Kidney glomerular epithelial cell (primary cell): ENCODE results near the gene CIB4.

Source experiments
- DNase-seq: peaks from one replicate; lab custom pipeline; 2025; lab: John Stamatoyannopoulos, UW

CIB4 gene

DNA sequence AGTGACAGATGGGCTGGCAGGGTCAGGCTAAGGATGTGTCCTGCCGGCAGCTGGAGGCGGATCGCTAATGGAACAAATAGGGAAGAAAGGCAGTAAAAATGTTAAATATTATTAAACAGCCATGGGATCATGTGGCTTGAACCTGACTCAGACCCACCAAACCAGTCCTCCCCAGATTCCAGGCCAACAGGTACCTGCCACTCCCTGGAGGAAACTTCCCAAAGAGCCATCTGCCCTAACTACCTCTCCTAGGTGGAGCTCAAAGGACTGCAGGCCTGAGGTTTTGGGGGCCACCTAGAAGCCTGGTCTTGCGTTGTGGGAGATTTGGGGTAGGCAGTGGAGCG, 34.3 kb downstream of the CIB4 start:
- DNase-seq, result no peak

DNA sequence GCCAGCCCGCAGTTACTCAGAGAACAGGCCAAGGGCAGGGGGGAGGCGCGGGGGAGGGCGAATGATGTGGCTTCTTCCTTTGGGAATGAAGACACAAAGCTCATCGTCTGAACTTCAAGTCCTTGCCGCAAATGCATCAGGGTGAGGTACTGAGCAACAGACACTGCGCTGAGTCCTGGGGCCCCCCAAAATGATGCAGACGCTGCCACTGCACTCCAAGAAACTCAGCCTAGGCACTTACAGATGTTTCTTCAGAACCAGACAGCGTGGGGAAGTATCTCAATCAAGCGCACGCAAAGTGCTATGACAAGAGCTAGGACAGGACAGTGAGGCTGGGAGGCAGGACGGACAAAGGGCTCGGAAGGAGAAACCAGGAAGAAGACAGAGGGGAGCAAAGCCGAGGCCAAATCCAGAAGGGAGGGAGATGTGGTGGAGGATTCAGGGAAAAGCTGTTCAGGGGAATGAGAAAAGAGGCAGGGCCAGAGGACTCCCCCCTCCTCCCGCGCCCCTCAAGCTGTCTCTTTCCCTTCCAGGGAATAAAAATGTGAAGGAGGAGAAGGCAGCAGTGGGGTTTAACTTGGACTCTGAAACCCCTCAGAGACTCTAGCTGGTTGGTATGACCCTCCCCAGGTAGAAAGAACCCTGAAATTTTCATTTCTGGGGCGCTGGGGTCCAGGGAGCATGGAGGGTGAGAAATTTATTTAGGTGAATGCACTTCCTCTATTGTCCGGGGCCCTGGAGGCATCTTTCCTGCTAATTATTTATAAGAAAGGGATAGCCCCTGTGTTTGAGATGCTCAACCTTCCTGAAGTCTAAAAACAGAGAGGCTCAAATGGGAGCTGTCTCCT, 34.9 kb downstream of the CIB4 start:
- no peak for DNase-seq

DNA sequence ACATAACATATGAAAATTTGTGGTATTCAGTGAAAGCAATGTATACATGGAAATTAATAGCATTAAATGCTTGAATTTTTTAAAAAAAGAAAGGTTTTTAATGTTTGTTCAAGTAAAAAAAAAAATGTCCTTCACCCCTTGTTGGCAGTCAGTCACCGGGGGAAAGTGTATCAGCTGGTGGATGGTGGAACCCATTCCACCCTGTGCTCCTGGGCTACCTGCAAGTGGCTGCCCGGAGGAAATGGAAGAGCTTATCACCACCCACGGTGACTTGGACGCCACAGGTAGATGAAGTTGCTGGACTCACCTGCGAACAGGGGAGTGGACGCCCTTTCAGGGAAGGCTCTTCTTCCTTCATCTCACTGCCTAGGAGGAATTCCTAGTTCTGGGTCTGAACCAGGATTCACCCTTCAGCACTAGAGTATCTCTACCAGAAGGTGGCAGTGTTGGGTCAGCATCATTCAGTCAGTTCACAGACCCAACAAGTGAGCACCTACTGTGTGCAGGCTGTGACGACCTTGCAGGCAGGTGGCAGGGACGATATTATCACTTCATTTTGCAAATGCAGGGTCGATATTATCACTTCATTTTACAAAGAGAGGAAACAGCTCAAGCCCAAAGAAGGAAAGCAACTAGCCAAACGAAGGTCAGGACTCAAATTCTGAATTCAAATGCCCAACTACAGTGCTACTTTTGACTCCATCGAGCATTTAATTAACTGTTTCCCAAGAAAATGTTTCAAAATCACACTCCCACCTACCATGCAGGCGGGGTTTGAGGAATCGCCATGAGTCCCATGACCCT, 35.8 kb downstream of the CIB4 start:
- peak; percentile 47 for DNase-seq

DNA sequence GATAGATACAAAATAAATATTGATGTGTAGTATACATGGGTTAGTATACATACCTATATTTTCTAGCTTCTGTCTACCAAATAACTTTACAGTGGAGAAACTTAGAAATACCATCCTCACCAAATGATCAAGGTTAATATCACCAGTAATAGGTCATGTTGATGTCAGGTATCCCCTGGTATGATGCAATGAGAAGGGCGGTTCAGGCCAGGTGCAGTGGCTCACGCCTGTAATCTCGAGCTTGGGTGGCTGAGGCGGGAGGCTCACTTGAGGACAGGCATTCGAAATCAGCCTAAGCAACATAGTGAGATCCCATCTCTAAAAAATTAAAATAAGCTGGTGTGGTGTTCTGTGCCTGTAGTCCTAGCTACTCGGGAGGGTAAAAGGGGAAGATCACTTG, 38.6 kb downstream of the CIB4 start:
- DNase-seq, result no peak

DNA sequence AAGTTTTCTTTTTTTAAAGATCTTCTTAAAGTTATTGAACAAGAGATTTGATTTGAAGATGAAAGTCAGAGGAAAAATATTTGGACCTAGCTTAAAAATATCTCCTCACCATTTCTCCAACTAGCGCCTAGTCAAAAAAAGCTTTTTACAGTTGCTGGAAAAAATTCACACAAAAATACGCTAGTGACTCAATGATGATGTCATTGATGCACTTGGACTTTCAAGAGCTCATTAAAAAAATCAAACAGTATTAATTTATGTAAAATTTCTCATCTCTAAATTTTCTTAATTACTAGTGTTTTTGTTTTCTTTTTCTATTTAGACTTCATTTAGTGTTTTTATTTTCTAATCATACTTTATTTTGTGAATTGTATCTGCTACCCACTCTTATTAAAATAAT, 41.8 kb downstream of the CIB4 start:
- DNase-seq, result no peak

DNA sequence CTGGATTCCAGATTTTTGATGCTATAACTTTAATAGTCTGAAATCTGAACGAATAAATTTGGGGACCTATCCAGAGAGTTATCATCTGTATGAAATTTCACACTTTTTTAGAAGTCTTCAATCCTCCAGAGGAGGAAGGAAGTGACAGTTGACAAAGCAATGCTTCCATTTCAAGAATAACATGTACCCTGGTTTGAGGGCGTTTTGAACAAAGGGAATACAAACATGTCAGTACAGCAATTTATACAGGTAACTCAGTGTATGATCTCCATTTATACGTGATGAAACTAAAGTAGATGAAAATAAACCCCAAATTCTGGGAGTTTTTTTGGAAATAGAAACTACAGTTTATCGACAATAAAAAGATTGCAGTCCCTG, 42.2 kb downstream of the CIB4 start:
- no peak for DNase-seq

DNA sequence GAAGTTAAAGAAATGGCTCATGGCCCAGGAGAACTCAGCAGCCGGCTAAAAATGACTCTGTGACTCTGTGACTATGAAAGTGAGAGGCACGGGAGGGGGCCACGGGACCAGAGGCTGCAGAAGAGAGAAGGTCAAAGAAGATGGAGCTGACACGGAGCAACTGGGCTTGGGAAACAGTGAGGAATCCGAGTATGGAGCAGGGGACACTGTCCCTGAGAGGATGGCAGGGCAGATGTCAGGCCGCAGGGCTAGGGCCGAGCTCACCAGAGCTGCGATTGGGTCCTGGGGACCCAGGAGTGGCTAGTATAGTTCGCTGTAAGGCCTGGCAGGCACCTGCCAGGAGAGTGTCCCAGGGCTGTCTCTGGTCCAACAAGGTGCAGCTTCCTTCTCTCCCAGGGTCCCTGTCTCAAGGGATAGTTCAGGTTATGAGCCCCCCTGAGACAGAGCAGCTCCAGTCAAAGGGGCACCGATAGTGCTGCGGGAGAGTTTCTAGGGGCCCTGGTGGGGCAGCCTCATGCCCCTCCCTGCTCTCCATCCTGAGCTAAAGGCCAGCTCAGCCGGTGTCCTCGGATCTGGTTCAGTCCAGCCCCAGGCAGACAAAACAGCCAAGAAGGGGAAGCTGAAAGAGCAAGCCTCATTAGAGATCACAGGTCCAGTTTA, 42.7 kb downstream of the CIB4 start:
- no peak for DNase-seq

DNA sequence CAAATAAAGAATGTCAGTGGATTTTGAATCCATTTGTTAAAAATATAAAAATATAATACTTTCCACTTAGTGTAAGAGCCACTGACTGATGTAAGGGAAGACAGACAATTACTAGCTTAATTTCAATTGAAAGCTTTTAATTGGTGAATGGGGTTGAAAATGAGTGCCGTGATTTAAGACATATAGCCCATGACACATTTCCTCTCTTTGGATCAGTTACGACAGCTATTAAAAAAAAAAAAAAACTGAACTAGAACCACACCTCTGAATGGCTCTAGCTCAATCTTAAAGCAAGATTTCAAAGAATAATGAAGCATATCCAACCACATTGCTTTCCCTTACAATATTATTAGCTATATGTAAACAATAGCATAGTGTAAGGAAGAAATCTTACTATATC, 44.0 kb downstream of the CIB4 start:
- no peak for DNase-seq

DNA sequence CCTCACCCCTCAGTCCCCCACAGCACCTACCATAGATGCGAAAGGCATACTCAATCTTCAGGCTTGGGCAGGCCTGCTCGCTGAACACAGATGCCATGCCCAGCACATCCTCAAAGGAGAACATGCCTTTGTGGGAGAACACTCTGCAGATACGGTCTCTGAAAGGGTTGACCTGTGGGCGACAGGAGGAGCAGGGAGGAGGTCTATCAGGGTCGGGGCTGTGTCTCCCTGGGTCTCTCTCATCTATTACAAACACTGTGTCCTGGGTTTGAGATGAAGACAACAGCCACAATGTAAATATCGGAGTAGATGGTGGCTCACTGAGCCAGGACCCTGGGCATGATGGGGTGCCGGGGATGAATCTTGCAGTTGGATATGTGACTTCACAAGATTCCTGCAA, 46.0 kb downstream of the CIB4 start:
- DNase-seq, result no peak

DNA sequence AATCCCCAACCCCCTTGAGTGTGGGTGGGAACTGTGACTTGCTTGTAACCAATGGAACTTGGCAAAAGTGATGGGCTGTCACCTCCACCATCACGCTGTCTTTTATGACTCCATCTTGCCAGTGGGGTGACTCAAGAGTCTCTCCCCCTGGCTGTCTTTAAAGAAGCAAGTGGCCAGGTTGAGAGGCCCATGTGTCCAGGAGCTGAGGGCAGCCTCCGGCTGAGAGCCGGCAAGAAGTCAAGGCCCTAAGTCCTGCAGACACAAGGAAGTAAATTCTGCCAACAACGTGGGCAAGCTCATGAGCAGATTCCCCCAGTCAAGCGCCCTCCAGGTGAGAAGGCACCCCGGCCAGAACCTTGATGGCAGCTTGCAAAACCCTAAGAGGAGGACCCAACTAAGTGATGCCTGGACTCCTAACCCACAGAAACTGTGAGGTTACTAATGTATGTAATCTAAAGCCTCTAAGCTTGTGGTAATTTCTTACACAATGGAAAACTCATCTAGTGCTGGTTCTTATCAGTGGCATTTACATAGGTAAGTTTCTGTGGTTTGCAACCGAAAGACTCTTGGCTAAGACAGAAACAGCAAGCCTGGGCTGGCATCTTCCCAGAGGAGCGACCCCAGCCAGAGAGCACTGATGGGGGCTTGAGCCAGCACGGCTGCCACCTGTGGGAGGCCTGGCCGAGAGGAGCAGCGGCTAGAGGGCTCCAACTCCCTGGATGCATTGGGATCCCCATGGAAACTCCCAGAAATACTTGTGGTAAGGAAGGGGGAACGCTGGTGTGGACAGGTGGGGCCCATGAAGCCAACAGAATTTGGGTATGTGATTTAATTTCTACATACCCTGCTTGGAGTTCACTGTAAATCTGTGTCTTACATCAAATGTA, 49.3 kb downstream of the CIB4 start:
- no peak for DNase-seq

DNA sequence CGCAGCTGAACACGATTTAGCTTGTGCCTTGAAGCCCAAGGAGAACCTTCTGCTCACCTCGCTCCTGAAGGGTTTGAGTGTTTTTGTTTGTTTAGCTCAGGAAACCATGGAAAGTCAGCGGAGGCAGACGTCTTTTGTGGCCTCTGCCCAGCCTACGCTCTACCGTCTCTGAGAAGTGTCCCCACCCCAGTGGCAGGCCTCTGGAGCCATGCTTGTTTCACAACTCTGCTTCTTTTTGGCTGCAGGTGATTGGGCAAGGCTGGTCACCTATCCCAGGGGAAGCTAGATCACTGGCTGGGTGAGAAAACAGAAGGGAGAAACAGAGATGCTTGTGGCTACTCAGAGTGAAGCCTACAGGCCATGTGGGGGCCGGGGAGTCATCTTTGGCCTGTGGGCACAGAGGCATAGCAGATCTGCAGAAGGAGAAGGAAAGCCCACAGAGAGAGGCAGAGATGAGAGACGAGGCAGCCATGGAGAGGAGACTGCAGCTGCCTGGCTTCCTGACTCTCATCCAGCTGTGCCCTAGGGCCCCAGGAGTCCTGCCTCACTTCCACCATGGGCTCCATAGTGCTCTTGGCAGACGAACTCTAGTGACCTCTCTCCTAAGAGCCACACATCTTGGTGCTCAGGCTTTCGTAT, 50.1 kb downstream of the CIB4 start:
- DNase-seq, result no peak

DNA sequence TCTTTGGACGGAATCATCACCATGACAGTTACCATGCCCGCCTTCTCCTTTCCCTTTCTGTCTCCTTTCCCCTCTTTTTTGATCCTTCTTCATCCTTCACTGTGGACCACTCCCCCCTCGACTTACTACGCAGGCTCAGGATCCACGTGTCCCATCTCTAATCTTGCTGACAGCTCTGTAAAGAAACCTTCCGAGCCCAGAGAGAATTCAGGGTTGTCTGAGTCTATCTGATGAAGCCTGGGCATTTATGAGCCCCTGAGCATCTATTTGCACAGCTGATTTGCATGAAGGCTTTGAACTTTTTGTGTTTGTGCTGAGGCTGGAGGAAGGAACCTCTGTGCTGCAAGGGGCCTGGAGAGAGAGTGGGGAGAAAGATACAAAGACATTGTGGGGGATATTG, 50.7 kb downstream of the CIB4 start:
- DNase-seq, result no peak

DNA sequence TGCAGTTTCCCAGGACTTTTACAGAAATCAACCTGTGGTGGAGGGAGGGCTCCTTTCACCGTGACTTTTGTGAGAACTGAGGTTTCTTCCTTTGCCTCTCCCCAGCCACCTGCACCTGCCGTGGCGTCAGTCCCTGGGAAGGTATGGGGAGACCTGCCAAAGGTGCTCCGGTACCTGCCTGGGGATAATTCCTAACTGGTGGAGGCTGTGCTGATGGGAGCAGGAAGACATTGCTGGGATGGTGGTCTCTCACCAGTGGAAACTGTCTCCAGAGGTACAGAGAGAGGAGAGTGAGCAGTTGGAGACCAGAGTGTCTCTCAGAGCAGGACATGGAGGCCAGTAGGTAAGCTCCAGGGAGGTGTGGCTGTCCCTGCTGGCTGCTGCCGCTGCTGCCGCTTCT, 52.6 kb downstream of the CIB4 start:
- DNase-seq, result no peak

DNA sequence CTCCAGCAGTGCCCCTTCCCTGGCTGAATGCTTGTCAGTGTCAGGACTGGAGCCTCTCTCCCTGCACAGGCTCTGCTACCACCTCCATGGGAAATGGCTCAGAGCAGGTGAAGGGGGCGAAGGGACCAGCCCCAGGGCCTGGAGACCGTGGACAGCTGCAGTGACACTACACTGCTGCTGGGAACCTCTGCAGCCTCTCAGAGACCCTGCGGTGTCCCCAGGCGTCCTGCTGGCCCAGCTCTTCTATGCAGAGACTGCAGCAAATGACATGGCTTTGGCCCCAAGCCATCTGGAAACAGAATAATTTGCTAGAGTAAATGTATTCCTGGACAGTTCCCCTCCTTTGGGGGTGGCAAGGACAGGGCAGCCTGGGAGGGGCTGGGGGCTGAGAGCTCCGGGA, 53.2 kb downstream of the CIB4 start:
- DNase-seq, result no peak

DNA sequence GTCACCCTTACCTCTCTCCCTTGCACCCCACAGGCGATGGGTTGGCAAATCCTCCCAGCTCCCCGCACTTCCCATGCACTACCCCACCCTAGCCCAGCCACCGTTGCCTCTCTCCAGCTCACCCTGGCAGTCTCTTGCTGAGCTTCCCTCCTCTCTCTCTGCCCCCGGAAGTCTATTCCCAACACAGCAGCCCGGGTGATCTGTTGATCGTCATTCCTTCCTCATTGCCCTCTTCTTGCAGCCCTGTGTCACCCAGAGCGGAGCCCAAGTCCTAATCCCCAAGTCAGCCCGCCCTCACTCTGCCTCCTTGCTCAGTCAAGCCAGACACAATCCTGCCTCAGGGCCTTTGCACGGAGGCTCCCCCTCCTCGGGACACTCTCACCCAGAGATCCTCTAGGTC, 55.2 kb downstream of the CIB4 start:
- no peak for DNase-seq

DNA sequence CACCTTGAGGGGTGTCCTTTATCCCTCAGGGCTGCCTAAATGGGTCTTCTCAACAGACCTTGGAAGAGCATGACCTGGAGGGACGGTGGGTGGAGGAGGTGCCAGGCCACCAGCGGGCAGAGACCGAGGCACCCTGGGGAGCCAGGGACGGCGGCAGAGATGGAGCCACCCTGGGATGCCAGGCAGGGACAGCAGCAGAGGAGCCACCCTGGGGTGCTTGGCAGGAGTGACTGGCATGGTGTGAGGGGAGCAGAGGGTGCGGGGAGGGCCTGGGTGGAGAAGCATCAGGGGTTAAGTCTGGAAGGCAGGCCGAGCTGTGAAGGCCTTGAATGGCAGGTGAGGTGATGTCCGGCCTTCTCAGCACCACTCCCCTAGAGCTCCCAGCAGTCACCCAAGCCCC, 56.1 kb downstream of the CIB4 start:
- no peak for DNase-seq

DNA sequence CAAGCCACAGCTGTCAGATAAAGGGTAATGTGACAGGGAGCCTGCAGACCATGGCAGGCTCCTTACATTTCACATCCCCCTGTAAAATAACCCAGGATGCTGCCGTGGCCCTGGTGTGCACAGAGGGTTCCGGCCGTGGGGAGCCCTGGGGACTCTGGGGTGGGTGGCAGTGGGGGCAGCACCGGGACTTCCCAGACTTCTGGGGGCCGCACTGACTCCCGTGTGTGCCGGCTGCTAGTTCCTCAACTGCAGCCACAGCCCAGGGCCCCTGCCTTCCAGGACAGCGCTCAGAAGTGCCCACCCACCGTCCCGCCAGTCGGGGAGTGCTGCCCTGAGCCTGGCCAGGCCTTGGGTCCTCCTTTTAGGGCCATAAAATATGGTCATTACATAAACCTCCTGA, 56.5 kb downstream of the CIB4 start:
- DNase-seq, result no peak

DNA sequence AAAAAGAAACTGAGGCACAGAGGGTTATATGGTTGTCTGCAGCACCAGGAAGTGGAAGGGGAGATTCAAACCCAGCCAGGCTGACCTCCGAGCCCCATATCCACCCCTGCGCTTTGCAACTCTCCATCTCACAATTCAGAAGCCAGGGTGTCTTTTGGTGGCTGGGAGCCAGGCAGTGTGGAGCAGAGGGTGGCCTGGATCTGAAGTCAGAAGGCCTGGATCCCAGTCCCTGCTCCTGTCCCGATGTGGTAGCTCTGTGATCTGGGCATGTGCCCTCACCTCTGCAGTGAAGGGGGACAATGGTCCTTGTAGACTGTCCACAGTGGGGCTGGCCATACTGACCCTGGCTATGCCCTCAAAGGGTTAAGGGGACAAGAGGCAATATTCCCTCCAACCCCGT, 57.0 kb downstream of the CIB4 start:
- DNase-seq, result no peak

DNA sequence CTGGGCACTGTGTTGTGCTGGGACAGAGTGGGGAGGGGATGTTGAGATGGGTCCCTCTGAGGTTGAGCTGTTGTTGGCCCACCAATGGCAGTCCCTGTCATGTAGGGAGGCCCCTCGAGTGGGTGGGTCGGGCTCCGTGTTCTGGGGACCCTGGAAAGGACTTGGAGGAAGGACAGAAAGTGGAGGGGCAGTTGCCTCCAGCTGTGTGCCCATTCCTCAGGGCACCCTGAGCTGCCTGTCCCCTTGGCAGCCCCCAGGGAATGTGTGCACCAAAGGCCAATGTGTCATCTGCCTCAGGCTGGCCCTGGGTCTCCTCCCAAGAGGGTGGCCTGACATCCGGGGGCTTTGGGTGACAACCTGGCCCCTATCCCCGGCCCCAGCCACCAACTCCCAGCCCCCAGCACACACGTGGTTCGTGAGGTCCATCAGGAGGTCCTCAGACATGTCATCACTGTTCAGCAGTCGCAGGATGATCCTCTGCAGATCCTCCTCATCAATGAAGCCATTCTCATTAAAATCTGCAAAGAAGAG, 57.7 kb downstream of the CIB4 start:
- no peak for DNase-seq

DNA sequence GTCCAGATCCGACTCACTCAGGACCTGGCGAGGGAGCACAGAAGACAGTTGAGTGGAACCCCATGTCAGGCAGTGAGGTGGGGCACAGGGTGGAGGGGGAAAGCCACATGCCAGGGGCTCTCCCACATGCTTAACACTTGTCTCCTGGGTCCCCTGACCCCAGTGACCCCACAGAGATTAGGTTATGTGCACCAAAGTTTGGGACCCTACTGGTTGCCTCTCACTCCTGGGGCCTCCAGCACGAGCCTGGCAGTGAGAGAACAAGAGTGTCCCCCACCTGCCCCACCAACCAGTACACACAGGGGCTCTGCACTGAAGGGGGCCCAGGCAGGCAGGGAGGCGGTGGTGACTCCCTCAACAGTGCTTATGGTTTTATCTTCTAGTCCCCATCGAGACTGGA, 58.3 kb downstream of the CIB4 start:
- DNase-seq, result no peak
